ENCODE measurements around the gene CCDC177. TPM values are rescaled to one million over a fixed set of nuclear protein-coding genes. Genes with fewer than 3 reads are reported as not detected.

CCDC177 gene
- total RNA-seq (2013) = not detected
- not detected for polyA plus RNA-seq
- not detected in 2 replicates for polyA minus RNA-seq
- total RNA-seq = 0 to 1.7 (median 0.07) reads per million in 11 experiments

DNA sequence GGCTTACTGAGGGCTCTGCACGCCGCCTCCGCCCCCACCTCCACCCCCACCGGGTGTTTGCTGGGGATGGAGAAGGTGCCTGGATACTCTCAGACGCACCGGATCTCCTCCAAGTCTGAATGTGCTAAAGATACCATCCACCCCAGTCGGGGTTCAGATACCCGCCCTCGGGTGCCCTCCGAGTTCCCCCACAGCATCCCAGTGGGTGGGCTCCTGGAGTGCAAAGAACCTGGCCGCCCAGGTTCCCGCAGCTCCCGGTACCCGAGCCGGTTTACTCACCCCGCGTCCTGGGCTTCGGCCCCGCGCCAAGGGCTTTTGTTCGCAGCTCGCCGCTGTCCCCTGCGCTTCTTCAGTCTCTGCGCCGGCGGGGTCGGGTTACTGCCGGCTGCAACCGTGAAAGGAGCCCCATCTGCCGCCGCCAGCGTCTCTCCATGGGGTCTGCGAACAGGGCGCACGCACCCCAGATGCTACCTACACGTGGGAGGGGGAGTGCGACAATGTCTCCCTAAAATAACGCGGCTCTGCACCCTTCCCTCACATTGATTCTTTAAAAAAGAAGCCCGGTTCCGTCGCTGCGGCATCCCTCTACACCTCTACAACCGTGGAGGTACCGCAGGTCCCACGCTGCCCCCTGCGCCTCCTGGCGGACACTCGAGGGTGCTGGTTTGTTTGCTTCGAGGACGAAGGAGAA is at the start of gene CCDC177:
TSS of gene CCDC177 (minus strand) at position 609 of the 691 bp plus-strand sequence. CDS start 1,249 bp downstream, outside the sequence.
- no peak within 1 kb of the TSS for H2AFZ ChIP-seq (ENCODE audit: insufficient read depth, low read depth, low read length, poor library complexity, severe bottlenecking)

DNA sequence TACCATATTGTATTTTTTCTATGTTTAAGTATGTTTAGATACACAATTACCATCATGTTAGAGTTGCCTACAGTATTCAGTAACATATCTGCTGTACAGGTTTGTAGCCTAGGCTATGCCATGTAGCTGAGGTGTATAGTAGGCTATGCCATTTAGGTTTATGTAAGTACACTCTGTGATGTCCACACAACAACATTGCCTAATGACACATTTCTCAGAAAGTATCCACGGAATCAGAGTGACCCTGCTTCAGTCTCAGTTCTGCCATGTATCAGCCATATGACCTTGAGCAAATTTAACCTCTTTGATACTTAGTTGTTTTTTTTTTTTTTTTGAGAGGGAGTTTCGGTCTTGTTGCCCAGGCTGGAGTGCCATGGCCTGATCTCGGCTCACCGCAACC is 49.5 kb upstream of the CCDC177 start:
- Histone ChIP-seq H4K20me1 (ENCODE audit: insufficient read depth, low read length) (peaks cover 100% of the 10 kb centered on the region), H3K9ac (ENCODE audit: insufficient read depth, low read length, poor library complexity, severe bottlenecking) (no peak overlapping the region), H2AFZ (ENCODE audit: insufficient read depth, low read depth, low read length, poor library complexity, severe bottlenecking) (no peak overlapping the region), H3K4me3 (replicated peaks in 1 of 3; ENCODE audit: low read depth in 2 of 3, low read length in 3 of 3) (no peak overlapping the region), H3K36me3 (replicated peaks in 1 of 2; ENCODE audit: control insufficient read depth in 1 of 2, insufficient read depth in 2 of 2, low read length in 2 of 2) (peaks cover 0 to 4% of the 10 kb centered on the region in 2 donors), H3K27ac (ENCODE audit: low read depth in 1 of 2, low read length in 2 of 2) (no peak overlapping the region), H3K4me1 (ENCODE audit: control insufficient read depth in 1 of 2, insufficient read depth in 2 of 2, low read length in 2 of 2) (peaks cover 52 to 58% of the 10 kb centered on the region in 2 donors), H3K9me3 (replicated peaks in 1 of 2; ENCODE audit: control insufficient read depth in 1 of 2, insufficient read depth in 1 of 2, low read length in 2 of 2) (no peaks in the 10 kb centered on the region), H3K79me2 (ENCODE audit: insufficient read depth, low read length) (peaks cover 100% of the 10 kb centered on the region), H3K27me3 (ENCODE audit: control insufficient read depth in 2 of 2, insufficient read depth in 2 of 2, low read length in 2 of 2) (no peaks in the 10 kb centered on the region), H3K4me2 (replicated peaks; ENCODE audit: extremely low read depth, low read length, poor library complexity, severe bottlenecking) (no peak overlapping the region)
- peak in 2 of 3 donors; percentile 36 to 41 for DNase-seq
- H3K4me3 Mint-ChIP-seq = no peak overlapping the region
- intact Hi-C loops (cut with micrococcal nuclease) = no loop called here
- no peaks in the 10 kb centered on the region for H3K9me3 Mint-ChIP-seq
- TF ChIP-seq, protein P1, sequence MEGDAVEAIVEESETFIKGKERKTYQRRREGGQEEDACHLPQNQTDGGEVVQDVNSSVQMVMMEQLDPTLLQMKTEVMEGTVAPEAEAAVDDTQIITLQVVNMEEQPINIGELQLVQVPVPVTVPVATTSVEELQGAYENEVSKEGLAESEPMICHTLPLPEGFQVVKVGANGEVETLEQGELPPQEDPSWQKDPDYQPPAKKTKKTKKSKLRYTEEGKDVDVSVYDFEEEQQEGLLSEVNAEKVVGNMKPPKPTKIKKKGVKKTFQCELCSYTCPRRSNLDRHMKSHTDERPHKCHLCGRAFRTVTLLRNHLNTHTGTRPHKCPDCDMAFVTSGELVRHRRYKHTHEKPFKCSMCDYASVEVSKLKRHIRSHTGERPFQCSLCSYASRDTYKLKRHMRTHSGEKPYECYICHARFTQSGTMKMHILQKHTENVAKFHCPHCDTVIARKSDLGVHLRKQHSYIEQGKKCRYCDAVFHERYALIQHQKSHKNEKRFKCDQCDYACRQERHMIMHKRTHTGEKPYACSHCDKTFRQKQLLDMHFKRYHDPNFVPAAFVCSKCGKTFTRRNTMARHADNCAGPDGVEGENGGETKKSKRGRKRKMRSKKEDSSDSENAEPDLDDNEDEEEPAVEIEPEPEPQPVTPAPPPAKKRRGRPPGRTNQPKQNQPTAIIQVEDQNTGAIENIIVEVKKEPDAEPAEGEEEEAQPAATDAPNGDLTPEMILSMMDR (IDR thresholded peaks at IDR 0.05) = no peak
- WGBS (ENCODE audit: insufficient coverage) = no CpG with 5 or more reads among the region's 4 CpGs
- peaks cover 76% of the 10 kb centered on the region for H3K4me1 Mint-ChIP-seq
- H3K36me3 Mint-ChIP-seq = peaks cover 25 to 26% of the 10 kb centered on the region in 2 donors
- peaks cover 0 to 2% (median 0%) of the 10 kb centered on the region in 3 donors for H3K27me3 Mint-ChIP-seq (ENCODE audit: low read depth in 3 of 3)
- H3K27ac Mint-ChIP-seq = peak overlapping the region in 4 of 7 donors; percentile 10 to 89 (median 71)

More for the DNA sequence above, at the start of gene CCDC177:
- no peak within 1 kb of the TSS for H3K27ac ChIP-seq (ENCODE audit: low read depth in 1 of 2, low read length in 2 of 2)
- no peak within 1 kb of the TSS for H3K4me2 ChIP-seq (replicated peaks; ENCODE audit: extremely low read depth, low read length, poor library complexity, severe bottlenecking)
- H3K27me3 ChIP-seq (ENCODE audit: control insufficient read depth in 2 of 2, insufficient read depth in 2 of 2, low read length in 2 of 2) = peaks cover 21 to 75% of the 10 kb centered on the region in 2 donors
- Mint-ChIP-seq H3K27ac (peak within 1 kb of the TSS in 3 of 7 donors; percentile 17 to 73 (median 52)), H3K27me3 (ENCODE audit: low read depth in 3 of 3) (peaks cover 72 to 92% (median 81%) of the 10 kb centered on the region in 3 donors), H3K36me3 (peaks cover 0 to 2% of the 10 kb centered on the region in 2 donors), H3K4me3 (peak within 1 kb of the TSS; percentile 37 to 86), H3K9me3 (peaks cover 0 to 11% (median 5%) of the 10 kb centered on the region in 7 donors), H3K4me1 (peaks cover 13% of the 10 kb centered on the region)
- peaks cover 3 to 13% of the 10 kb centered on the region in 2 donors for H3K4me1 ChIP-seq (ENCODE audit: control insufficient read depth in 1 of 2, insufficient read depth in 2 of 2, low read length in 2 of 2)
- intact Hi-C loops (cut with micrococcal nuclease) = loop anchor here (5.0 to 10.0 kb wide), 2 partner anchors 42 to 330 kb away; no protein-coding TSS in a partner anchor
- no peaks in the 10 kb centered on the region for H4K20me1 ChIP-seq (ENCODE audit: insufficient read depth, low read length)
- 2% methylated on average over 29 of the region's 52 CpGs for WGBS (ENCODE audit: insufficient coverage)
- H3K4me3 ChIP-seq (replicated peaks in 1 of 3; ENCODE audit: low read depth in 2 of 3, low read length in 3 of 3) = no peak within 1 kb of the TSS
- TF ChIP-seq, protein P1 (IDR thresholded peaks at IDR 0.05) = peak; percentile 92
- DNase-seq = peak; percentile 36 to 44 (median 42)
- H3K79me2 ChIP-seq (ENCODE audit: insufficient read depth, low read length) = no peaks in the 10 kb centered on the region
- H3K9ac ChIP-seq (ENCODE audit: insufficient read depth, low read length, poor library complexity, severe bottlenecking) = no peak within 1 kb of the TSS
- peaks cover 0 to 18% of the 10 kb centered on the region in 2 donors for H3K9me3 ChIP-seq (replicated peaks in 1 of 2; ENCODE audit: control insufficient read depth in 1 of 2, insufficient read depth in 1 of 2, low read length in 2 of 2)
- no peaks in the 10 kb centered on the region for H3K36me3 ChIP-seq (replicated peaks in 1 of 2; ENCODE audit: control insufficient read depth in 1 of 2, insufficient read depth in 2 of 2, low read length in 2 of 2)
